ENCODE measurements around the gene MMAB. TPM values are rescaled to one million over a fixed set of nuclear protein-coding genes. Genes with fewer than 3 reads are reported as not detected.

MMAB gene
- total and polyA plus RNA-seq, 2 of the 13 experiments (the other 11 are each of a cell fraction or from before 2014, with no cell fraction given), result 26.1 to 77.3 TPM

- no peak for TF ChIP-seq ADNP (CRISPR knock-in tag; IDR thresholded peaks at IDR 0.05)
- TF ChIP-seq ZNF512 (CRISPR knock-in tag; IDR thresholded peaks at IDR 0.05), result no peak; the same call in 1 of the 2 replicates
- no peak for TF ChIP-seq MAF1 (CRISPR knock-in tag; IDR thresholded peaks at IDR 0.05; ENCODE audit: borderline replicate concordance)
- TF ChIP-seq MYPOP (CRISPR knock-in tag; IDR thresholded peaks at IDR 0.05), result no peak
- TF ChIP-seq HOXA3 (CRISPR knock-in tag; IDR thresholded peaks at IDR 0.05), result peak; percentile 100
- TF ChIP-seq, protein P1, sequence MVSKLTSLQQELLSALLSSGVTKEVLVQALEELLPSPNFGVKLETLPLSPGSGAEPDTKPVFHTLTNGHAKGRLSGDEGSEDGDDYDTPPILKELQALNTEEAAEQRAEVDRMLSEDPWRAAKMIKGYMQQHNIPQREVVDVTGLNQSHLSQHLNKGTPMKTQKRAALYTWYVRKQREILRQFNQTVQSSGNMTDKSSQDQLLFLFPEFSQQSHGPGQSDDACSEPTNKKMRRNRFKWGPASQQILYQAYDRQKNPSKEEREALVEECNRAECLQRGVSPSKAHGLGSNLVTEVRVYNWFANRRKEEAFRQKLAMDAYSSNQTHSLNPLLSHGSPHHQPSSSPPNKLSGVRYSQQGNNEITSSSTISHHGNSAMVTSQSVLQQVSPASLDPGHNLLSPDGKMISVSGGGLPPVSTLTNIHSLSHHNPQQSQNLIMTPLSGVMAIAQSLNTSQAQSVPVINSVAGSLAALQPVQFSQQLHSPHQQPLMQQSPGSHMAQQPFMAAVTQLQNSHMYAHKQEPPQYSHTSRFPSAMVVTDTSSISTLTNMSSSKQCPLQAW (CRISPR knock-in tag; IDR thresholded peaks at IDR 0.05), result peak; percentile 64
- TF ChIP-seq RXRA (CRISPR knock-in tag; IDR thresholded peaks at IDR 0.05), result peak; percentile 76
- TF ChIP-seq, protein P2, sequence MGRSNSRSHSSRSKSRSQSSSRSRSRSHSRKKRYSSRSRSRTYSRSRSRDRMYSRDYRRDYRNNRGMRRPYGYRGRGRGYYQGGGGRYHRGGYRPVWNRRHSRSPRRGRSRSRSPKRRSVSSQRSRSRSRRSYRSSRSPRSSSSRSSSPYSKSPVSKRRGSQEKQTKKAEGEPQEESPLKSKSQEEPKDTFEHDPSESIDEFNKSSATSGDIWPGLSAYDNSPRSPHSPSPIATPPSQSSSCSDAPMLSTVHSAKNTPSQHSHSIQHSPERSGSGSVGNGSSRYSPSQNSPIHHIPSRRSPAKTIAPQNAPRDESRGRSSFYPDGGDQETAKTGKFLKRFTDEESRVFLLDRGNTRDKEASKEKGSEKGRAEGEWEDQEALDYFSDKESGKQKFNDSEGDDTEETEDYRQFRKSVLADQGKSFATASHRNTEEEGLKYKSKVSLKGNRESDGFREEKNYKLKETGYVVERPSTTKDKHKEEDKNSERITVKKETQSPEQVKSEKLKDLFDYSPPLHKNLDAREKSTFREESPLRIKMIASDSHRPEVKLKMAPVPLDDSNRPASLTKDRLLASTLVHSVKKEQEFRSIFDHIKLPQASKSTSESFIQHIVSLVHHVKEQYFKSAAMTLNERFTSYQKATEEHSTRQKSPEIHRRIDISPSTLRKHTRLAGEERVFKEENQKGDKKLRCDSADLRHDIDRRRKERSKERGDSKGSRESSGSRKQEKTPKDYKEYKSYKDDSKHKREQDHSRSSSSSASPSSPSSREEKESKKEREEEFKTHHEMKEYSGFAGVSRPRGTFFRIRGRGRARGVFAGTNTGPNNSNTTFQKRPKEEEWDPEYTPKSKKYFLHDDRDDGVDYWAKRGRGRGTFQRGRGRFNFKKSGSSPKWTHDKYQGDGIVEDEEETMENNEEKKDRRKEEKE (IDR thresholded peaks at IDR 0.05), result no peak
- TF ChIP-seq FOXC1 (CRISPR knock-in tag; IDR thresholded peaks at IDR 0.05; ENCODE audit: borderline replicate concordance), result peak; percentile 84; the same call in 1 of the 2 replicates
- peak; percentile 61 for TF ChIP-seq ZNF274 (CRISPR knock-in tag; IDR thresholded peaks at IDR 0.05)
- TF ChIP-seq YEATS2 (CRISPR knock-in tag; IDR thresholded peaks at IDR 0.05; ENCODE audit: borderline replicate concordance), result peak; percentile 87
- TF ChIP-seq ZNF605 (CRISPR knock-in tag; IDR thresholded peaks at IDR 0.05), result peak; percentile 95
- no peak for TF ChIP-seq ZNF101 (CRISPR knock-in tag; IDR thresholded peaks at IDR 0.05; ENCODE audit: borderline replicate concordance, low read depth)
- TF ChIP-seq ZBTB34 (CRISPR knock-in tag; IDR thresholded peaks at IDR 0.05), result peak; percentile 83; the same call in 1 of the 2 replicates
- no peak for TF ChIP-seq ZBTB46 (CRISPR knock-in tag; IDR thresholded peaks at IDR 0.05; ENCODE audit: borderline replicate concordance)
- peak; percentile 29; the same call in 1 of the 2 replicates for TF ChIP-seq ZNF451 (CRISPR knock-in tag; IDR thresholded peaks at IDR 0.05)
These were observed at the start of gene MMAB, which contains the start of gene MVK (continued) for GRCh38 chr12:109573029-109573913.

All from HepG2 (cell line).